ENCODE results near the gene ANKRD28.

DNA sequence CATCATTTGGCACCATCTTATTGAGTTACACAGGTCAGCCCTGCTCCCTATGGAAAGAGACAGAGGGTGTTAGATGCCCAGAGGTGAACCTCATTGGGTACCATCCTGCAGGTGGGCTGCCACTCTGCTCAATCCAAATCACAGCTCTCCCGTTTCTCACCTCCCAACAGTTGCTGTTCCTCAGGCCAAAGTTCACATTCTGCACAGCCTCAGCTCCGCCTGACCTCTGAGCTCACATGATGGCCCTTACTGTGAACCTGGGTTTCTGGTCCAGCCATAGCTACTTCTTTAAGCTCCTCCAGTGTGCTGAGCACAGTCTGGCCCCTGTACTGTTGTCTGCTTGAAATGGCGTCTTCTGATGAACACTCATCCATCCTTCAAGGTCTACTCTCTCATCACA lies 148.4 kb downstream of the ANKRD28 start:
- TF ChIP-seq, protein P1, sequence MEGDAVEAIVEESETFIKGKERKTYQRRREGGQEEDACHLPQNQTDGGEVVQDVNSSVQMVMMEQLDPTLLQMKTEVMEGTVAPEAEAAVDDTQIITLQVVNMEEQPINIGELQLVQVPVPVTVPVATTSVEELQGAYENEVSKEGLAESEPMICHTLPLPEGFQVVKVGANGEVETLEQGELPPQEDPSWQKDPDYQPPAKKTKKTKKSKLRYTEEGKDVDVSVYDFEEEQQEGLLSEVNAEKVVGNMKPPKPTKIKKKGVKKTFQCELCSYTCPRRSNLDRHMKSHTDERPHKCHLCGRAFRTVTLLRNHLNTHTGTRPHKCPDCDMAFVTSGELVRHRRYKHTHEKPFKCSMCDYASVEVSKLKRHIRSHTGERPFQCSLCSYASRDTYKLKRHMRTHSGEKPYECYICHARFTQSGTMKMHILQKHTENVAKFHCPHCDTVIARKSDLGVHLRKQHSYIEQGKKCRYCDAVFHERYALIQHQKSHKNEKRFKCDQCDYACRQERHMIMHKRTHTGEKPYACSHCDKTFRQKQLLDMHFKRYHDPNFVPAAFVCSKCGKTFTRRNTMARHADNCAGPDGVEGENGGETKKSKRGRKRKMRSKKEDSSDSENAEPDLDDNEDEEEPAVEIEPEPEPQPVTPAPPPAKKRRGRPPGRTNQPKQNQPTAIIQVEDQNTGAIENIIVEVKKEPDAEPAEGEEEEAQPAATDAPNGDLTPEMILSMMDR (IDR thresholded peaks at IDR 0.05): no peak
- TF ChIP-seq POLR2A (IDR thresholded peaks at IDR 0.05): no peak

Data from transverse colon (tissue), 3 donors.